ENCODE measurements around the gene KCNQ1.

The KCNQ1 gene

DNA sequence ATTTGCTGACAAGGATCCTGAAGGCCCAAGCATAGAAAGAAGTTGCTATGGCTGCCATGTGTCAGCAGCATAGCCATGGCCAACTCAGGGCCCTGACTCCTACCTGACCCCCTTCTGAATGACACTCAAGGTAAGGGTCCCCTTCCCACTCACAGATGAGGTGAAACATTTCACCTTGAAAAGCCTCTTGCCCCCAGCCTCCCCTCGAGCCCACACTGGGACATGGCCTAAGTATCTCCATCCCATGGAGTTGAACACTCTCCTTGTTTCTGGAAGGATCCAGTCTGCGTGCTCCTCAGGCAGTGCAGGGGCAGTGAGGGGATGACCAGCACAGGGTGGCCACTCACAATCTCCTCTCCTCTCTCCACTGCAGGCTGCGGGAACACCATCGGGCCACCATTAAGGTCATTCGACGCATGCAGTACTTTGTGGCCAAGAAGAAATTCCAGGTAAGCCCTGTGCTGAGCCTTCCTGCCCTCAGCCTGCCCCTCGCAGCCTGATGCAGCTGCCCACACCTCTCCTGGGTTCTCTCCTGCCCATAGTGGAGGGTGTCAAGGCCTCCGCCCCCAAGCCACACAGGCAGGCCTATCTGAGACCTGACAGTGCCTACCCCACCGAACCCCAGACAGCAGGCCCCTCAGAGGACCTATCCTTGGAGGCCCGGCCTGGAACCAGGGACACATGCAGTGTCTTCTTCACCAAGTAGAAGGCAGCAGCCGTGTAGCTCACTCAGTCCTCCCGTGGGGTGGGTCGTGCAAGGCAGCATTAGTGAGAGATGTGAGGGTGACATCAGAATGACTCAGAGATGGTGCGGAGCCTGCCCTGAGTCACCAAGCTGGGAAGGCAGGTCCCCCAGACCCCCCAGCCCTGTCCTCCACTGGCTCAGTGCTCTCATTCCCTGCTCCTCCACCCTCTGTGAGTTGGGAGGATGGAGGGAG lies 323.9 kb downstream of the KCNQ1 start:
- no peak overlapping the region for H3K4me3 ChIP-seq (ENCODE audit: severe bottlenecking)
- H3K27me3 ChIP-seq (ENCODE audit: insufficient read depth, poor library complexity, severe bottlenecking): no peaks in the 10 kb centered on the region
- no peaks in the 10 kb centered on the region for H3K36me3 ChIP-seq (ENCODE audit: low read depth)
- peak; percentile 85 for ATAC-seq (ENCODE audit: low read depth)
- TF ChIP-seq, protein P1, sequence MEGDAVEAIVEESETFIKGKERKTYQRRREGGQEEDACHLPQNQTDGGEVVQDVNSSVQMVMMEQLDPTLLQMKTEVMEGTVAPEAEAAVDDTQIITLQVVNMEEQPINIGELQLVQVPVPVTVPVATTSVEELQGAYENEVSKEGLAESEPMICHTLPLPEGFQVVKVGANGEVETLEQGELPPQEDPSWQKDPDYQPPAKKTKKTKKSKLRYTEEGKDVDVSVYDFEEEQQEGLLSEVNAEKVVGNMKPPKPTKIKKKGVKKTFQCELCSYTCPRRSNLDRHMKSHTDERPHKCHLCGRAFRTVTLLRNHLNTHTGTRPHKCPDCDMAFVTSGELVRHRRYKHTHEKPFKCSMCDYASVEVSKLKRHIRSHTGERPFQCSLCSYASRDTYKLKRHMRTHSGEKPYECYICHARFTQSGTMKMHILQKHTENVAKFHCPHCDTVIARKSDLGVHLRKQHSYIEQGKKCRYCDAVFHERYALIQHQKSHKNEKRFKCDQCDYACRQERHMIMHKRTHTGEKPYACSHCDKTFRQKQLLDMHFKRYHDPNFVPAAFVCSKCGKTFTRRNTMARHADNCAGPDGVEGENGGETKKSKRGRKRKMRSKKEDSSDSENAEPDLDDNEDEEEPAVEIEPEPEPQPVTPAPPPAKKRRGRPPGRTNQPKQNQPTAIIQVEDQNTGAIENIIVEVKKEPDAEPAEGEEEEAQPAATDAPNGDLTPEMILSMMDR (IDR thresholded peaks at IDR 0.05; ENCODE audit: poor library complexity, severe bottlenecking): no peak
- no peaks in the 10 kb centered on the region for H3K9me3 ChIP-seq (ENCODE audit: severe bottlenecking)
- peaks cover 9% of the 10 kb centered on the region for H3K4me1 ChIP-seq (ENCODE audit: insufficient read depth, poor library complexity, severe bottlenecking)
- DNase-seq (ENCODE audit: low spot score): peak; percentile 74
- H3K27ac ChIP-seq (ENCODE audit: poor library complexity, severe bottlenecking): no peak overlapping the region

DNA sequence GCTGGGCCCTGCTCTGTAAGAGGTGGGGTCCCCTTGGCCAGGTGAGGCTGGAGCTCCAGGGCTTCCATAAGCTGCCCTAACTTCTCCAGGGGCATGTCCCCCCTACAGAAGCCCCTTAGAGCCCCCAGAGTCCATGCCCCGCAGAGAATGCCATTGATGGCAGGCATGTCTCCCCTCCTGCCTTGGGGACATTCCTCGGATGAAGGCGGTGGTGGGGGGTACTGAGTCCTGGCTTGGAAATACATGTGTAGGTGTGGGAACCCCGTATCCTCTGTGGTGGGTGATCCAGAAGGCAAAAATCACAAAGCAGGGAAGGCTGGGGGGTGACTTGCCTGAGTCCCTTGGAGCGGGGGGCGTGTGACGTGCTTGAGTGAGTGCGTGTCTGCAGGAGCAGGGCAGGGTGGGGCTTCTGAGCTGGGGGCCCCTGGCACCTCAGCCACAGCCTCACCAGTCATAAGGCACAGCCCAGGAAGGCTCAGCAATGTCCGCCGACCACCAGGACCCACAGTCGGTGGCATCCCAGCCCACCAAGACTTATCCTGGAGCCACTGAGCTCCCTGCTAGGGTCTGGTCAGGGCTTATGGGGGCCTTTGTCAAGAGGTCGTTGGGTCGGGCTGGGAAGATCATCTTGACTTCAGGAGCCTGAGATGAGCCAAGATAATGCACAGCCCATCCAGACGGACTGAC lies 324.7 kb downstream of the KCNQ1 start:
- TF ChIP-seq, protein P1 (IDR thresholded peaks at IDR 0.05; ENCODE audit: poor library complexity, severe bottlenecking): no peak
- Histone ChIP-seq H3K27ac (ENCODE audit: poor library complexity, severe bottlenecking) (no peak overlapping the region), H3K27me3 (ENCODE audit: insufficient read depth, poor library complexity, severe bottlenecking) (no peaks in the 10 kb centered on the region), H3K36me3 (ENCODE audit: low read depth) (no peaks in the 10 kb centered on the region), H3K4me1 (ENCODE audit: insufficient read depth, poor library complexity, severe bottlenecking) (peaks cover 9% of the 10 kb centered on the region), H3K9me3 (ENCODE audit: severe bottlenecking) (no peaks in the 10 kb centered on the region), H3K4me3 (ENCODE audit: severe bottlenecking) (no peak overlapping the region)
- ATAC-seq (ENCODE audit: low read depth) (no peak), DNase-seq (ENCODE audit: low spot score) (no peak)

DNA sequence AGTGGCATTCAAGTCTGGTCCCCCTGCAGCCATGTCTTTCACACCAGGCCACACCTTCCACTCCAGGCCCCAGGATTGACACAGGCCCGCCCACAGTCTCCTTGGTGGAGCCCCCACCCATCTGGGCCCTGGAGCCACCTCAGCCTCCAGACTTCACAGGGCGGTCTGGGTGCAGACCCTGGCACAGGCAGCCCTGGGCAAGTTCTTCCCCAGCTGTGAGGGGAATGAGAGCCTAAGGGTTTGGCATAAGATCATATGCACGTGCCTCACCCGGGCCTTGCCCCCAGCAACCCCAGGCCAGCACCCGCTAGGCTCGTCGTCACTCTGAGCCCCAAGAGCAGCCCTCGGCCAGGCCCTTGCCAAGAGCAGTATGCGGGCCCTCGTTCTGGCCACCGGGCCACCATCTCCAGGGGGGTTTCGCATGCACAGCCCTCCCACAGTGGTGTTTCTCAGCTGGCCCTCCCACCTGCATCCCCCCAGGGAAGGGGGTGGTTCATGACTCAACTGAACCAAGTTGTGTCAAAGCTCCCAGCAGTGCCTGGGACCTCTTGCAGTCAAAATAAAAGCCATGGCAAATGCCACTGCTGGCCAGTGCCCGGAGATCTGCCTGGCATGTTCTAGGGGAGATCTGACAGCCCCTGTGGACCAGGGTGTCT lies 325.4 kb downstream of the KCNQ1 start:
- peaks cover 9% of the 10 kb centered on the region for H3K4me1 ChIP-seq (ENCODE audit: insufficient read depth, poor library complexity, severe bottlenecking)
- H3K9me3 ChIP-seq (ENCODE audit: severe bottlenecking): no peaks in the 10 kb centered on the region
- H3K27ac ChIP-seq (ENCODE audit: poor library complexity, severe bottlenecking): no peak overlapping the region
- ATAC-seq (ENCODE audit: low read depth) (no peak), DNase-seq (ENCODE audit: low spot score) (peak; percentile 56)
- H3K27me3 ChIP-seq (ENCODE audit: insufficient read depth, poor library complexity, severe bottlenecking): no peaks in the 10 kb centered on the region
- TF ChIP-seq, protein P1 (IDR thresholded peaks at IDR 0.05; ENCODE audit: poor library complexity, severe bottlenecking): no peak
- no peak overlapping the region for H3K4me3 ChIP-seq (ENCODE audit: severe bottlenecking)
- no peaks in the 10 kb centered on the region for H3K36me3 ChIP-seq (ENCODE audit: low read depth)

DNA sequence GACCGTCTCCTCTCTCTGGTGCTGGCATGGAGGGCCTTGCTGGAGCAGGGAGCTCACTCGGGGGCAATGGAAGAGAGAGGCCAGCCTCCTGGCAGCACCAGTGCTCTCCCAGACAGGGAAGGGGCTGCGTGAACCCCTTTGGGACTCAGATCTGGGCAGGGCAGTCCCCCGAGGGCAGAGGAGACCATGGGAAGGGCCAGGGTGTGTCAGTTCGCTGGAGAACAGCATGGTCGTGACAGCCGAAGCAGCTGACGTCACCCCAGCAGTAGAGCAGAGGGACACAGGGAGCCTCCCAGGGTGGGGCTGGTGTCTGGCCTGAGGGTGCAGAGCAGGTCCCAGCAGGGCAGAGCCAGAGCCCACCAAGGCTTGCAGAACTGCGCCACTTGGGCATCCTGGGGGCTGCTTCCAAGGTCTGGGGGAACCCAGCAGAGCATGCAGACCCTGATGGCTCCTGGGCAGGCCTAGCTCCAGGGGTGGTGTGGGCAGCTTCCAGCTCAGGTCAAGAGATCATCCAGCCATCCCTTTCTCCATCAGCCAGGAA lies 326.0 kb downstream of the KCNQ1 start:
- no peak for ATAC-seq (ENCODE audit: low read depth)
- no peaks in the 10 kb centered on the region for H3K9me3 ChIP-seq (ENCODE audit: severe bottlenecking)
- no peak overlapping the region for H3K4me3 ChIP-seq (ENCODE audit: severe bottlenecking)
- TF ChIP-seq, protein P1 (IDR thresholded peaks at IDR 0.05; ENCODE audit: poor library complexity, severe bottlenecking): no peak
- DNase-seq (ENCODE audit: low spot score): no peak
- H3K27ac ChIP-seq (ENCODE audit: poor library complexity, severe bottlenecking): no peak overlapping the region
- no peaks in the 10 kb centered on the region for H3K36me3 ChIP-seq (ENCODE audit: low read depth)
- peaks cover 9% of the 10 kb centered on the region for H3K4me1 ChIP-seq (ENCODE audit: insufficient read depth, poor library complexity, severe bottlenecking)
- H3K27me3 ChIP-seq (ENCODE audit: insufficient read depth, poor library complexity, severe bottlenecking): no peaks in the 10 kb centered on the region
